LNCAP (cell line): ENCODE results near the gene SLAMF6.

Experiments
- CTCF ChIP-seq: fragments of 450-650 bp; IDR thresholded peaks from 2 replicates; pipeline ENCODE4 v1.5.1; 2017; ENCODE audit warnings: mild to moderate bottlenecking

The SLAMF6 gene

GRCh38 chr1:160522622-160523345, at the start of gene SLAMF6:
TSS of gene SLAMF6 (minus strand) at chr1:160523255. CDS start at chr1:160523192, 63 bp downstream.
- TF ChIP-seq CTCF, result no peak

- no peak for TF ChIP-seq CTCF
Observed at GRCh38 chr1:160570840-160571239, 47.8 kb upstream of the SLAMF6 start.

GRCh38 chr1:160569806-160570205, 46.8 kb upstream of the SLAMF6 start:
- no peak for TF ChIP-seq CTCF

GRCh38 chr1:160567858-160568682, 45.0 kb upstream of the SLAMF6 start:
- no peak for TF ChIP-seq CTCF

- no peak for TF ChIP-seq CTCF
Observed at GRCh38 chr1:160567341-160567740, 44.3 kb upstream of the SLAMF6 start.

- no peak for TF ChIP-seq CTCF
Observed at GRCh38 chr1:160565564-160565963, 42.5 kb upstream of the SLAMF6 start.

- TF ChIP-seq CTCF, result no peak
Observed at GRCh38 chr1:160560806-160561205, 37.8 kb upstream of the SLAMF6 start.
